Activated T-cell treated with anti-CD3 and anti-CD28 coated beads, Interleukin-2, amount 50 U/mL, for 72 hours (primary cell): Measurements from ENCODE around the gene HLA-E. TPM values are rescaled to one million over a fixed set of nuclear protein-coding genes. Genes with fewer than 3 reads are reported as not detected.
"Not testable (repeated sequence)": the region's sequence is repeated elsewhere in the genome, so short reads cannot be mapped to it uniquely, and the experiment has no call there.

ENCODE experiments used
- ATAC-seq, 2 donors: fragments of 150-1000 bp; cut with Tn5 transposase; replicated peaks in 1 of 2; 2 replicates each; pipeline ENCODE4 v1.10.0; 2021; ENCODE audit warnings: moderate library complexity in 2 of 2, mild to moderate bottlenecking in 1 of 2
- DNase-seq, 2 donors: peaks; one replicate each; pipeline ENCODE4 v3.0.0; 2021 to 2022; ENCODE audit warnings: mixed read lengths in 1 of 2
- H3K27ac Mint-ChIP-seq: one replicate; pipeline ENCODE4 v1.8.0; 2022; ENCODE audit warnings: mild to moderate bottlenecking, moderate library complexity, mixed read lengths
- H3K27me3 Mint-ChIP-seq: one replicate; pipeline ENCODE4 v1.8.0; 2022; ENCODE audit warnings: low read depth, mixed read lengths
- H3K36me3 Mint-ChIP-seq, 2 donors: one replicate each; pipeline ENCODE4 v1.8.0; 2022; ENCODE audit warnings: mixed read lengths in 2 of 2, mild to moderate bottlenecking in 1 of 2; ENCODE audit not compliant: insufficient read depth in 2 of 2
- H3K4me1 Mint-ChIP-seq: one replicate; pipeline ENCODE4 v1.8.0; 2022; ENCODE audit warnings: low read depth, mixed read lengths
- H3K4me3 Mint-ChIP-seq, 2 donors: one replicate each; pipeline ENCODE4 v1.8.0; 2022; ENCODE audit warnings: mild to moderate bottlenecking in 2 of 2, mixed read lengths in 2 of 2, moderate library complexity in 2 of 2
- H3K9me3 Mint-ChIP-seq, 2 donors: one replicate each; pipeline ENCODE4 v1.8.0; 2022; ENCODE audit warnings: mixed read lengths in 2 of 2
- total RNA-seq, 2 donors: library from RNA; stranded (reverse); gene quantifications; one replicate each; pipeline ENCODE4 v1.2.3, GENCODE V29; 2022

Gene HLA-E
- total RNA-seq, 2 donors from 2014 or later, result 713 to 829 TPM

GRCh38 chr6:30462482-30462881 lies 26.8 kb upstream of the HLA-E start:
- ATAC-seq, result no peak
- no peak overlapping the region for H3K27ac Mint-ChIP-seq
- H3K27me3 Mint-ChIP-seq, result peaks cover 94% of the 10 kb centered on the region
- DNase-seq, result no peak
- peaks cover 19% of the 10 kb centered on the region for H3K4me1 Mint-ChIP-seq
- H3K36me3 Mint-ChIP-seq, result peaks cover 0 to 6% of the 10 kb centered on the region in 2 donors
- H3K4me3 Mint-ChIP-seq, result no peak overlapping the region
- no peaks in the 10 kb centered on the region for H3K9me3 Mint-ChIP-seq

GRCh38 chr6:30463242-30463641 lies 26.1 kb upstream of the HLA-E start:
- H3K4me1 Mint-ChIP-seq, result peaks cover 20% of the 10 kb centered on the region
- H3K27me3 Mint-ChIP-seq, result peaks cover 93% of the 10 kb centered on the region
- no peaks in the 10 kb centered on the region for H3K9me3 Mint-ChIP-seq
- H3K27ac Mint-ChIP-seq, result no peak overlapping the region
- DNase-seq (no peak), ATAC-seq (no peak)
- peaks cover 0 to 6% of the 10 kb centered on the region in 2 donors for H3K36me3 Mint-ChIP-seq
- peak overlapping the region in 1 of 2 donors; percentile 38 for H3K4me3 Mint-ChIP-seq

GRCh38 chr6:30463651-30464618 lies 25.4 kb upstream of the HLA-E start:
- Mint-ChIP-seq H3K9me3 (no peaks in the 10 kb centered on the region), H3K4me3 (peak overlapping the region in 1 of 2 donors; percentile 38), H3K4me1 (peaks cover 20% of the 10 kb centered on the region), H3K27me3 (peaks cover 91% of the 10 kb centered on the region), H3K27ac (no peak overlapping the region), H3K36me3 (peaks cover 0 to 4% of the 10 kb centered on the region in 2 donors)
- peak; percentile 58 to 70 for DNase-seq
- ATAC-seq, result peak; percentile 55 to 68

- DNase-seq, result no peak
- H3K9me3 Mint-ChIP-seq, result no peaks in the 10 kb centered on the region
- no peak for ATAC-seq
- peaks cover 20% of the 10 kb centered on the region for H3K4me1 Mint-ChIP-seq
- peaks cover 88% of the 10 kb centered on the region for H3K27me3 Mint-ChIP-seq
- no peak overlapping the region for H3K27ac Mint-ChIP-seq
- H3K4me3 Mint-ChIP-seq, result peak overlapping the region in 1 of 2 donors; percentile 86
- H3K36me3 Mint-ChIP-seq, result no peaks in the 10 kb centered on the region
Measured at GRCh38 chr6:30465595-30466306, 23.6 kb upstream of the HLA-E start.

GRCh38 chr6:30470968-30471367 lies 18.3 kb upstream of the HLA-E start:
- no peak for DNase-seq
- Mint-ChIP-seq H3K4me3 (no peak overlapping the region), H3K27ac (no peak overlapping the region), H3K4me1 (peaks cover 7% of the 10 kb centered on the region), H3K27me3 (peaks cover 74% of the 10 kb centered on the region), H3K36me3 (no peaks in the 10 kb centered on the region), H3K9me3 (no peaks in the 10 kb centered on the region)
- no peak for ATAC-seq

- peaks cover 70% of the 10 kb centered on the region for H3K27me3 Mint-ChIP-seq
- not testable (repeated sequence) for DNase-seq, H3K27ac Mint-ChIP-seq, H3K36me3 Mint-ChIP-seq, H3K9me3 Mint-ChIP-seq, H3K4me1 Mint-ChIP-seq, ATAC-seq, H3K4me3 Mint-ChIP-seq
Measured at GRCh38 chr6:30475116-30475515, 14.2 kb upstream of the HLA-E start.

GRCh38 chr6:30480536-30481156 lies 8.7 kb upstream of the HLA-E start:
- peaks cover 55% of the 10 kb centered on the region for H3K27me3 Mint-ChIP-seq

GRCh38 chr6:30481211-30481964 lies 7.9 kb upstream of the HLA-E start:
- Mint-ChIP-seq H3K27ac (no peak overlapping the region), H3K4me3 (peak overlapping the region; percentile 75 to 81), H3K4me1 (peaks cover 27% of the 10 kb centered on the region), H3K36me3 (no peaks in the 10 kb centered on the region), H3K27me3 (peaks cover 55% of the 10 kb centered on the region), H3K9me3 (no peaks in the 10 kb centered on the region)
- peak; percentile 11 to 15 for ATAC-seq
- DNase-seq, result no peak

More at GRCh38 chr6:30480536-30481156, 8.7 kb upstream of the HLA-E start:
- Mint-ChIP-seq H3K4me1 (peaks cover 27% of the 10 kb centered on the region), H3K9me3 (no peaks in the 10 kb centered on the region), H3K4me3 (peak overlapping the region; percentile 75 to 81), H3K27ac (peak overlapping the region; percentile 84), H3K36me3 (no peaks in the 10 kb centered on the region)
- ATAC-seq (peak; percentile 71 to 73), DNase-seq (peak; percentile 62 to 73)

- Mint-ChIP-seq H3K27me3 (peaks cover 54% of the 10 kb centered on the region), H3K4me1 (peaks cover 33% of the 10 kb centered on the region), H3K4me3 (peak overlapping the region; percentile 44 to 56)
- H3K9me3 Mint-ChIP-seq, H3K27ac Mint-ChIP-seq, H3K36me3 Mint-ChIP-seq: not testable (repeated sequence)
- DNase-seq (peak; percentile 88 to 89), ATAC-seq (peak; percentile 93 to 94)
Measured at GRCh38 chr6:30481965-30482644, 7.2 kb upstream of the HLA-E start.

GRCh38 chr6:30483677-30484279 lies 5.5 kb upstream of the HLA-E start:
- ATAC-seq (no peak), DNase-seq (no peak)
- no peak overlapping the region for H3K27ac Mint-ChIP-seq

GRCh38 chr6:30485236-30485635 lies 4.1 kb upstream of the HLA-E start:
- H3K27me3 Mint-ChIP-seq, result peaks cover 23% of the 10 kb centered on the region
- H3K4me1 Mint-ChIP-seq, result peaks cover 52% of the 10 kb centered on the region
- no peak overlapping the region for H3K4me3 Mint-ChIP-seq
- no peak for ATAC-seq
- H3K27ac Mint-ChIP-seq, result no peak overlapping the region
- no peak for DNase-seq
- peaks cover 1 to 2% of the 10 kb centered on the region in 2 donors for H3K9me3 Mint-ChIP-seq
- H3K36me3 Mint-ChIP-seq, result peaks cover 6 to 8% of the 10 kb centered on the region in 2 donors

More at GRCh38 chr6:30483677-30484279, 5.5 kb upstream of the HLA-E start:
- Mint-ChIP-seq H3K4me3 (no peak overlapping the region), H3K36me3 (no peaks in the 10 kb centered on the region), H3K4me1 (peaks cover 43% of the 10 kb centered on the region), H3K27me3 (peaks cover 38% of the 10 kb centered on the region), H3K9me3 (no peaks in the 10 kb centered on the region)
